Epithelial cell of esophagus (primary cell): ENCODE data around the gene TCEANC.

Source experiments
- DNase-seq: peaks from one replicate; pipeline ENCODE4 v3.0.0; 2010; ENCODE audit warnings: low read depth
- H3K4me3 ChIP-seq: 2 replicates; pipeline ENCODE4 v1.5.1; 2011; ENCODE audit warnings: mild to moderate bottlenecking, low read length, control low read depth
- CTCF ChIP-seq: IDR thresholded peaks from 2 replicates; pipeline ENCODE4 v1.5.1; 2011; ENCODE audit warnings: low read depth, mild to moderate bottlenecking, low read length, control low read depth, inconsistent platforms; ENCODE audit not compliant: insufficient read depth; ENCODE audit errors: missing control alignments

TCEANC gene

GRCh38 chrX:13684361-13684760 lies 31.4 kb downstream of the TCEANC start:
- DNase-seq, result no peak
- no peak for TF ChIP-seq CTCF
- H3K4me3 ChIP-seq, result no peak overlapping the region

DNA sequence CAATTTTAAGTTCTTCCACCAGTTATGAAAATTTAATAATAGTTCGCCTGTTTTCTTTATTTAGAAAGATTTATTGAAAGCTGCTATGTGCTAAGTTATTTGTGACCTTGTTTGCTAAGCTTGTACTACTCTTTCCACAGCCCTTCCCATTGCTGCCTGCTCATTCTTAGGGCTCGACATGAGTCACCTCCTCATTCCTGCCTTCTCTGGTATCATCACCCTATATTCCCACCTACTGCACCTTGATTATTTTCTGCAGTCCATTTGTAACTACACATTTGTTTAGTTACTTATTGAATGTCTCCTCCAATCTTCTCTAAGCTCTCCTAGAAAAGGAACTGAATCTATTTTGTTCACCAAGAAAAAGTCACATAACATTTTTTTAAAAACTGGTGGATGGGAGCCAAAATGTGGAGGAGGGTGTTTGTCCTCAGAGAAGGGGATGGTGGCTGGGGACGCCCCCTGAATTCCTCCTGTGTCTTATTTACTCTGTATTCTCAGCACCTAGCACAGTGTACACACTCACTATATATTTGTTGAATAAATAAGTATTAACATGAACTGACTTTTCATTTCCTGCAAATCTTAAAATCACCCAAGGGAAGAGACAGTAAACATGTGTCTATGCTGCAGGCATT lies 32.3 kb downstream of the TCEANC start:
- H3K4me3 ChIP-seq, result no peak overlapping the region
- peak; percentile 78 for DNase-seq
- TF ChIP-seq CTCF, result no peak

DNA sequence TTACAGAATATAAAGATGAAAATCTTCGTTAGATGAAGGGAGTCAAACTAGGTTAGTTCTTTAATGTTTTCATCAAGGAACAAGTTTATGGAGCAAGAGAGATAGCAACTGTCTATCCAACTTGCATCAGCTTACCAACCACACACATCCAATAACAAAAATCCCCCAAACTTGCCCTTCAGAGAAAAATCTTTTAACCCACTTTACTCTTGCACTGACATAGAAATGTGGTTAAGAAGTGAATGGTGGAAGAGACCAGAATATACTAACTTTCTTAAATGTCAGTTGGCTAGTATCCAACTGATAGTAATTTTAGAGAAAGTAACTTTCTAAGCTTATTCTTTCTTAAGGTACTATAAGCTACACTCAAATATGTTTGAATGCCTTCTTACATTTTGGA lies 34.3 kb downstream of the TCEANC start:
- DNase-seq, result no peak
- no peak for TF ChIP-seq CTCF
- H3K4me3 ChIP-seq, result no peak overlapping the region

DNA sequence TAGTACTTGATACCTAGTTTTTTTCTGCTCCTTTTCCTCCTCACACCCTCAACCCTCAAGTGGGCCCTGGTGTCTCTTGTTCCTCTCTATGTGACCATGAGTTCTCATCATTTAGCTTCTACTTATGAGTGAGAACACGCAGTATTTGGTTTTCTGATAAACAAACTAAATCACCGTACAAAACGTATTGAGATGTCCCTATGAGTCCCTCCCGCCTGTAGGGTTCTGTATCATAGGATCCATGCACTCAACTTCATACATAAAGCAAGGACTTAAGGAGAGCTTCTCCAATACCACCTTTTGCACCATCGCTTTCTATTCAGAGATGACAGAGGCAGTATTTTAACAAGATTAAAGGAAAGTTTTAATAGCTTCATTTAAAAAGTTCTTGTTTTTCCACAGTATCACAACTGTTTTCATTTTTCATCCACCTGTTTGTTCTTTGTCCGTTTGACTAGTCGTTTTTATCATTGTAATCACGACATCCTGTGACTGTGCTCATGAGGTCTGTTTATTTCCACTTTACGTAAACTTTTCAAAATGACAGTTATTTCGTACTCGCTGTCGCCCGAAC lies 35.5 kb downstream of the TCEANC start:
- no peak for TF ChIP-seq CTCF
- peak overlapping the region; percentile 83 for H3K4me3 ChIP-seq
- DNase-seq, result no peak

DNA sequence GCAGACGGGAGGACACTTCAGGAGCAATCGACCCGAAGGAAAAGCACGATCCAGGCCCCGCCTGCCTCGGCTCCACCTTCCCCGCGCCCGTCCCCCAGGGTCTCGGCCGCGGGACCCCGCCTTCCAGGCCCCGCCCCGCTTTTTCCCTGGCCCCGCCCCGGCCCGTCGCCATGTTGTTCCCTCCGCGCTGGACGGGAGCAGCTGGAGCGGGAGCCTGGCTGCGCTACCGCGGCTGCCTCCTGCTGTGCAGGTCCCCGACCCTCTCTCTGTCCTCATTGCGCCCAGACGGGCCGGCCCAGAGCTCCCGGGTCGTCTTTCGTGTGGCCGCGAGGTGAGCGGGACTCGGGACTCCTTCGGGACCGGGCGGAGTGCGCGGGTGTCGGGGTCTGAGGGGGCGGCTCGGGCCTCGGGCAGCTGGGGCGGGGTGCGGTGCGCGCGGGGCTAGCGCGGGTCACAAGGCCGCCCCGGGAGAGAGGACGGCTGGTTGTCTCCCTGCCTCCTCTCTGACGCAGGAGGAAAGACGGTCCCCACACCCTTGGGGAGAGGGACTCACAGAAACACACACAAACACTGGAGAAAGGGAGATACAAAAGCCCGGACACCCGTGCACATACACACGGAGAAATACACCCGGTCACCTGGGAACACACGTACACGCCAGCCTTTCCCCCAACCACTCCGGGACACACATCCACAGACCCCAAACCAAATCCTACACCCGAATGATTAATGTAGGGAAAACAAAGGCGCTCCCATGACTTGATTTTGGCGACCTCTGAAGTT lies 36.2 kb downstream of the TCEANC start, which contains the start of gene RAB9A:
TSS of gene RAB9A (plus strand) at position 171 of the 783 bp plus-strand sequence. CDS start 19,619 bp downstream, outside the sequence.
- peak; percentile 77 for DNase-seq
- peak within 1 kb of the TSS; percentile 83 for H3K4me3 ChIP-seq
- TF ChIP-seq CTCF, result no peak

GRCh38 chrX:13689741-13690211 lies 36.8 kb downstream of the TCEANC start:
- no peak for DNase-seq
- H3K4me3 ChIP-seq, result peak overlapping the region; percentile 83
- TF ChIP-seq CTCF, result no peak

- peak overlapping the region; percentile 83 for H3K4me3 ChIP-seq
- no peak for DNase-seq
Measured at GRCh38 chrX:13690836-13691235, 37.9 kb downstream of the TCEANC start.

More at GRCh38 chrX:13690836-13691235, 37.9 kb downstream of the TCEANC start:
- TF ChIP-seq CTCF, result no peak
